Lower leg skin (tissue), 4 donors: ENCODE data around the gene CD86. TPM values are rescaled to one million over a fixed set of nuclear protein-coding genes. Genes with fewer than 3 reads are reported as not detected.
"Not testable (repeated sequence)": the region's sequence is repeated elsewhere in the genome, so short reads cannot be mapped to it uniquely, and the experiment has no call there.

Experiments
- DNase-seq, 2 donors: peaks; one replicate each; pipeline ENCODE4 v3.0.0-alpha.2; 2019; ENCODE audit warnings: low spot score in 2 of 2
- H3K4me3 ChIP-seq: fragments of 200-600 bp; sonication (generic); 2 replicates; pipeline ENCODE4 v1.5.1; 2017; ENCODE audit warnings: mild to moderate bottlenecking, low read depth; ENCODE audit not compliant: poor library complexity, severe bottlenecking
- POLR2A ChIP-seq, 2 donors: fragments of 450-650 bp; IDR thresholded peaks; one replicate each; pipeline ENCODE4 v1.6.1; 2016 to 2017; ENCODE audit warnings: antibody characterized with exemption in 2 of 2, mild to moderate bottlenecking in 1 of 2, moderate library complexity in 1 of 2
- WGBS, 2 donors: methylation state at CpG; one replicate each; pipeline ENCODE4 v1.1.5; 2018; 5-methylcytosine and 5-hydroxymethylcytosine counted together
- intact Hi-C: fragments of 100-400 bp; cut with DNase I; formaldehyde crosslinking; loops from one replicate; pipeline ENCODE4 v1.15.0; 2023; ENCODE audit warnings: low total_unique reads
- total RNA-seq, 4 donors: library from RNA; depleted of rRNA; stranded (reverse); fragments of >200 nt; gene quantifications; one replicate each; pipeline ENCODE4 v1.1.0, GENCODE V29; 2016
- TF ChIP-seq, protein P1 (sequence below), 3 donors: fragments of 450-650 bp; IDR thresholded peaks; one replicate each; pipeline ENCODE4 v1.5.1; 2016; ENCODE audit warnings: antibody characterized with exemption in 3 of 3, mild to moderate bottlenecking in 3 of 3, moderate library complexity in 2 of 3

Gene CD86
- total RNA-seq, 4 donors from 2014 or later: 0.91 to 3.6 (median 2.7) TPM

DNA sequence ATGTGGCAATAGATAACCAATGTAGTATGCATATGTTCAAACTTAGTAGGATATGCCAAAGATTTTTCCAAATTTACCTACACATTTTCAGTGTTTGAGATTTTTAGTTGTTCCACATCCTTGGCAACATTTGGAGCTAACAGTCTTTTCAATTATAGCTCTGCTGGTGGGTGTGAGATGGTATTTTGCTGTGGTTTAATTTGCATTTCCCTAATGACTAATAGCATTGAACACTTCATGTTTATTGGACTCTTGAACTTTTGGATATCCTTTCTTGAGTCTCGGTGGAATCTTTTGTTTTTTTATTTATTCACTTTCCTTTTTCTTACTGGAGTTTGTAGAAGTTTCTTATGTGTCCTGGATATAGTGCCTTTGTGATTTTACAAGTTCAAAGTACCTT, 22.1 kb upstream of the CD86 start:
- 54 to 60% methylated on average over 1 of the region's 1 CpG for WGBS, 2 donors
- no peak overlapping the region for H3K4me3 ChIP-seq
- TF ChIP-seq, protein P1, sequence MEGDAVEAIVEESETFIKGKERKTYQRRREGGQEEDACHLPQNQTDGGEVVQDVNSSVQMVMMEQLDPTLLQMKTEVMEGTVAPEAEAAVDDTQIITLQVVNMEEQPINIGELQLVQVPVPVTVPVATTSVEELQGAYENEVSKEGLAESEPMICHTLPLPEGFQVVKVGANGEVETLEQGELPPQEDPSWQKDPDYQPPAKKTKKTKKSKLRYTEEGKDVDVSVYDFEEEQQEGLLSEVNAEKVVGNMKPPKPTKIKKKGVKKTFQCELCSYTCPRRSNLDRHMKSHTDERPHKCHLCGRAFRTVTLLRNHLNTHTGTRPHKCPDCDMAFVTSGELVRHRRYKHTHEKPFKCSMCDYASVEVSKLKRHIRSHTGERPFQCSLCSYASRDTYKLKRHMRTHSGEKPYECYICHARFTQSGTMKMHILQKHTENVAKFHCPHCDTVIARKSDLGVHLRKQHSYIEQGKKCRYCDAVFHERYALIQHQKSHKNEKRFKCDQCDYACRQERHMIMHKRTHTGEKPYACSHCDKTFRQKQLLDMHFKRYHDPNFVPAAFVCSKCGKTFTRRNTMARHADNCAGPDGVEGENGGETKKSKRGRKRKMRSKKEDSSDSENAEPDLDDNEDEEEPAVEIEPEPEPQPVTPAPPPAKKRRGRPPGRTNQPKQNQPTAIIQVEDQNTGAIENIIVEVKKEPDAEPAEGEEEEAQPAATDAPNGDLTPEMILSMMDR (IDR thresholded peaks at IDR 0.05): no peak
- TF ChIP-seq POLR2A (IDR thresholded peaks at IDR 0.05): no peak
- no peak for DNase-seq
- intact Hi-C loops: no loop called here

DNA sequence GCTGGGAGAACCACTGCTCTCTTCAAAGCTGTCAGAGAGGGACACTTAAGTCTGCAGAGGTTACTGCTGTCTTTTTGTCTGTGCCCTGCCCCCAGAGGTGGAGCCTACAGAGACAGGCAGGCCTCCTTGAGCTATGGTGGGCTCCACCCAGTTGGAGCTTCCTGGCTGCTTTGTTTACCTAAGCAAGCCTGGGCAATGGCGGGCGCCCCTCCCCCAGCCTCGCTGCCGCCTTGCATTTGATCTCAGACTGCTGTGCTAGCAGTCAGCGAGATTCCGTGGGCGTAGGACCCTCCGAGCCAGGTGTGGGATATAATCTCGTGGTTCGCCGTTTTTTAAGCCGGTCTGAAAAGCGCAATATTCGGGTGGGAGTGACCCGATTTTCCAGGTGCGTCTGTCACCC, 7.9 kb upstream of the CD86 start:
- intact Hi-C loops: not testable (repeated sequence)

DNA sequence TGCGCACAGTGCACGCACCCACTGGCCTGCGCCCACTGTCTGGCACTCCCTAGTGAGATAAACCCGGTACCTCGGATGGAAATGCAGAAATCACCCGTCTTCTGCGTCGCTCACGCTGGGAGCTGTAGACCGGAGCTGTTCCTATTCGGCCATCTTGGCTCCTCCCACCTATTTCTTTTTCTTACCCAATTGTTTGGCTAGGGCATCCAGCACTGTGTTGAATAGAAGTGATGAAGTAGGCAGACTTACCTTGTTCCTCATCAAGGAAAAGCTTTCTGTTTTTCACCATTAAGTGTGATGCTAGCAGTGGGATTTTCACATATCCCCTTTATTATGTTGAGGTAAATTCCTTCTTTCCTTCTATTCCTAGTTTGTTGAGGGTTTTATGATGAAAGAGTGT, 7.4 kb upstream of the CD86 start:
- DNase-seq, intact Hi-C loops, H3K4me3 ChIP-seq: not testable (repeated sequence)
- 94 to 97% methylated on average over 10 of the region's 11 CpGs for WGBS, 2 donors

More for the DNA sequence above, 7.9 kb upstream of the CD86 start:
- H3K4me3 ChIP-seq, DNase-seq: not testable (repeated sequence)
- WGBS, 2 donors: 89% methylated on average over 14 of the region's 16 CpGs; no CpG with 5 or more reads in 1 of the 2 donors

DNA sequence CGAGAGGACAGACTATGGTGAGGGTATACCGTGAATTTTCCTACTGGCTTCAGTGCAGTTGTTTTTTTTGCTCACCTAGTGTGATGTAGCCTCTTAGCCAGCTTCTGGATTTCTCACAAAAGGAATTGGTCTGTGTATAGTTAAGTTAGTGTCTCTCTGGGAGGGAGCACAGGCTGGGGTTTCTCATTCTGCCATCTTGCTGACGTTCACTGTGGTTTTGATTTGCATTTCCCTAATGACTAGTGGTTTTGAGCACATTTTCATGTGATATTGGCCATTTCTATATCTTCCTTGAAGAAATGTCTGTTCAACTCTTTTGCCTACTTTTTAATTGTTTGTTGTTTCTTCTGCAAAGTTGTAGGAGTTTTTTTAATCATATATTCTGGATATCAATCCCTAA, 2.2 kb upstream of the CD86 start:
- no peak for DNase-seq
- no peak overlapping the region for H3K4me3 ChIP-seq
- no peak for TF ChIP-seq POLR2A (IDR thresholded peaks at IDR 0.05)
- intact Hi-C loops: no loop called here
- 73 to 77% methylated on average over 3 of the region's 3 CpGs for WGBS, 2 donors

DNA sequence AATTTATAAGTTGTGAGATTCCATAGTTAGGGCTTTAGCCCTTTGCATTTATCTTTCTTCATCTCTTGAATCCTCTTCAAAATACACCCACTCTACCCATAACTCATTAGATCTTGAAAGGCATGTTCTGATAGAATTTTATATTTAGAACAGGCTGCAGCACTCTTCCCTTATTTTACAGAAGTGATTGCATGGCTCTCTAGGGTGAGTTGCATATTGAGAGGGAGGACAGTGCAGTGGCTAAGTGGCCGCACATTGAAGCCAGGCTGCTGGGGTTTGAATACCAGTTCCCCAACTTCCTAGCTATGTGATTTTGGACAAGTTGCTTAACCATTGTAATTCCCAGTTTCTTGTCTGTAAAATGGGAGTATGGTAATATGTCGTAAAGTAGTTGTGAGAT, 2.5 kb downstream of the CD86 start:
- no peak overlapping the region for H3K4me3 ChIP-seq
- TF ChIP-seq POLR2A (IDR thresholded peaks at IDR 0.05): no peak
- TF ChIP-seq, protein P1 (IDR thresholded peaks at IDR 0.05): no peak
- WGBS, 2 donors: 89 to 90% methylated on average over 2 of the region's 2 CpGs
- no peak for DNase-seq
- intact Hi-C loops: no loop called here

DNA sequence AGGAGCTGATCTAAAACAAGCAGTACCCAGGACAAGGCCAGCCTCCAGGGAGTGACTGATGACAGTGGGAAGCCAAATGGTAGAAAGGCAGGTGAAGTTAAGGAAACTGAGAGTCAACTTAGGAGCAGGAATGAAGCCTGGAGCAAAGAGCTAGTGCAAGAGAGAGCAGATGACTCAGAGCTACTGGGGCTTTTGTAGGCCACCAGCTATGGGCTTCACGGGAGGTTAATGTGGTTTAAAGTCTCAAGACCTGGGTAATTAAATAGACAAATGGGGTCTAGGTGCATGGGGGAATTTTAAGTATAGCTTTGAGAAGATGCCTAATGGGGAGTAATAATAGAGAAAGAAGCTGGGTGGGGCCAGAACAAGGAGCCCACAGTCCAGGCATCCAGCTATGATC, 3.1 kb downstream of the CD86 start:
- DNase-seq: no peak
- TF ChIP-seq, protein P1 (IDR thresholded peaks at IDR 0.05): no peak
- no peak for TF ChIP-seq POLR2A (IDR thresholded peaks at IDR 0.05)
- intact Hi-C loops: no loop called here
- 69 to 76% methylated on average over 1 of the region's 1 CpG for WGBS, 2 donors
- no peak overlapping the region for H3K4me3 ChIP-seq

DNA sequence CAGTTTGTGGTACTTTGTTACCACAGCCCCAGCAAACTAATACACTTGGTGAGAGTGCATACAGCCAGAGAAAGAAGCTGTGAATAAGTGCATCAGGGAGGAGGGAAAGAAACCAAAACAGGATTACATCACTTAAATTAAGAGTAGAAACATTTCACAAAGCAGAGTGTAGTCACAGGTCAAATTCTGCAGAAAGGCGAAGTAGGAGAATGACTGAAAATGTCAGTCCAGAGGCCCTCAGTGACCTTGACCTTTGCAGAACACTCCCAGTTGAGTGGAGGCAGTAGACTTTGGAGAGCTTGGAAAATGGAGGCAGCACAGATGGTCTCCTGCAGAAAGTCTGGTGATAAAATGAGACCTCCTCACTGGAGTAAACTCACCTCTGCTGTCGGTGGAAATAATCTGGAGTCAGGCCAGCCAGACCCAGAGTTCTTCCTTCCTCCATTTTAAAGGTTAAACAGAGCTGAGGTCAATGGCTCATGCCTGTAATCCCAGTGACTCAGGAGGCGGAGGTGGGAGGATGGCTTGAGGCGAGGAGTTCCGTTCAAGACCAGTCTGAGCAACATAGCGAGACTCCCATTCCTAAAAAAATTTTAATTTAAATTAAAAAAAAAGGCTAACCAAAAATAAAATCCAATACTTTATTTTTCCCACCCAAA, 5.0 kb downstream of the CD86 start:
- H3K4me3 ChIP-seq: no peak overlapping the region
- no peak for DNase-seq
- intact Hi-C loops: loop anchor here (1.0 kb wide), 1 partner anchor 38 kb away; the partner anchor contains the start of gene ILDR1
- WGBS, 2 donors: 81 to 82% methylated on average over 6 of the region's 6 CpGs
- no peak for TF ChIP-seq POLR2A (IDR thresholded peaks at IDR 0.05)
- TF ChIP-seq, protein P1 (IDR thresholded peaks at IDR 0.05): no peak
